GM10248 (cell line): Measurements from ENCODE around the gene SQOR.
A peak's percentile ranks its signal among the peaks of the same experiment; 100 is the strongest.

Experiments used
- CTCF ChIA-PET: fragments of 300-600 bp; sonication (Branson Sonifier 250); formaldehyde crosslinking; extraction: SDS; loops from one replicate; lab custom pipeline; 2021; ENCODE audit warnings: antibody characterized with exemption; lab: Yijun Ruan, JAX
- POLR2A ChIA-PET: fragments of 350-650 bp; sonication (Branson Sonifier 250); formaldehyde crosslinking; extraction: SDS; loops from one replicate; lab custom pipeline; 2020; ENCODE audit warnings: antibody characterized with exemption; lab: Yijun Ruan, JAX
- DNase-seq: peaks from one replicate; pipeline ENCODE4 v3.0.0; 2012; ENCODE audit errors: extremely low spot score
- TF ChIP-seq, protein P1 (sequence below): IDR thresholded peaks from 2 replicates; pipeline ENCODE4 v1.5.1; 2012; ENCODE audit warnings: mild to moderate bottlenecking, low read depth; ENCODE audit errors: extremely low read depth, missing control alignments, control extremely low read depth

Gene SQOR

DNA sequence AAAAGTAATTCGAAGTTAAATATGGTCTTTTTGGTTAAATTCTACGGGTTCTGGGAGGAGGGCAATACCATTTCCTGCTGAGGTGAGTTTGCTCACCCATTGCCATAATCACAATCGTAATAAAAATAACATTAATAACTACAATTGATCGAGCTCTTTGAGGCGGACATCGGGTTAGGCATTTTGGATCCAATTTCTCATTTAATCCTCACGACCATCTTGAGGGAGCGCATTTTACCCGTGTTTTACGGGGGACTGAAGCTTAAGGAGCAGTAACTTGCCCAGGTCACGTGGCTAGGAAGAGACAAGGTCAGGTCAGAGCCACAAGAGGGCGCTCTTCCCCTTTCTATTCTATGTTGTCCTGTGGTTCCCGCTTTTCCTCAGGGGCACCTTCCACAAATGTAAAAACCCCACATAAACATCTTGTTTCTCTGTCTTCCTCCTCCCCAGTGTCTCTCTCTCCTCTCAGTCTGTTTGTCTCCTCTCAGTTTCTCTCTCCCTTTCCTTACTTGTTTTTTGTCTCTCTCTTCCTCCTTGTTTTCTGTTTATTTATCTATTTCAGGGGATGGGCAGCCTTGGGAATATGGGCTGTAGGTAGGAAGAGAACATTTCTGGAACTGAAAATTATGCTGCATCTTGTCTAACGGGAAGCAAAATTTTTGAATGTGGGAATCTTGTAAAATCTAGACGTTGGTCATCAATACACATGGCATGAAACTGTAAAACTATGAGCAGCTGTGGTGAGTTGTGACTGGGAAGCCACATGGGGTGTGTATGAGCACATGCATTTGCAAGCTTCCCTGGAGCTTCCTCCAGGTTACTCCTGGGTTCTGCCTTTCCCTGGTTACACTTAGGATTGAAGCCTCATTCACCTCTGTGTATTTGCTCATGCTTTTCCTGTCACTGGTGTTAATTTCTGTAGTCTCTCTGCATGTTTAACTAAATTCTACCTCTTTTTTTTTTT lies 71.0 kb downstream of the SQOR start:
- CTCF ChIA-PET, result interaction anchor here (0.6 to 4.8 kb wide), 36 partner anchors 8 to 314 kb away, joined by 3 to 37 read pairs (median 5); no protein-coding TSS in a partner anchor
- TF ChIP-seq, protein P1, sequence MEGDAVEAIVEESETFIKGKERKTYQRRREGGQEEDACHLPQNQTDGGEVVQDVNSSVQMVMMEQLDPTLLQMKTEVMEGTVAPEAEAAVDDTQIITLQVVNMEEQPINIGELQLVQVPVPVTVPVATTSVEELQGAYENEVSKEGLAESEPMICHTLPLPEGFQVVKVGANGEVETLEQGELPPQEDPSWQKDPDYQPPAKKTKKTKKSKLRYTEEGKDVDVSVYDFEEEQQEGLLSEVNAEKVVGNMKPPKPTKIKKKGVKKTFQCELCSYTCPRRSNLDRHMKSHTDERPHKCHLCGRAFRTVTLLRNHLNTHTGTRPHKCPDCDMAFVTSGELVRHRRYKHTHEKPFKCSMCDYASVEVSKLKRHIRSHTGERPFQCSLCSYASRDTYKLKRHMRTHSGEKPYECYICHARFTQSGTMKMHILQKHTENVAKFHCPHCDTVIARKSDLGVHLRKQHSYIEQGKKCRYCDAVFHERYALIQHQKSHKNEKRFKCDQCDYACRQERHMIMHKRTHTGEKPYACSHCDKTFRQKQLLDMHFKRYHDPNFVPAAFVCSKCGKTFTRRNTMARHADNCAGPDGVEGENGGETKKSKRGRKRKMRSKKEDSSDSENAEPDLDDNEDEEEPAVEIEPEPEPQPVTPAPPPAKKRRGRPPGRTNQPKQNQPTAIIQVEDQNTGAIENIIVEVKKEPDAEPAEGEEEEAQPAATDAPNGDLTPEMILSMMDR, result peak; percentile 86
- DNase-seq, result peak; percentile 73
- POLR2A ChIA-PET, result no interaction called here

DNA sequence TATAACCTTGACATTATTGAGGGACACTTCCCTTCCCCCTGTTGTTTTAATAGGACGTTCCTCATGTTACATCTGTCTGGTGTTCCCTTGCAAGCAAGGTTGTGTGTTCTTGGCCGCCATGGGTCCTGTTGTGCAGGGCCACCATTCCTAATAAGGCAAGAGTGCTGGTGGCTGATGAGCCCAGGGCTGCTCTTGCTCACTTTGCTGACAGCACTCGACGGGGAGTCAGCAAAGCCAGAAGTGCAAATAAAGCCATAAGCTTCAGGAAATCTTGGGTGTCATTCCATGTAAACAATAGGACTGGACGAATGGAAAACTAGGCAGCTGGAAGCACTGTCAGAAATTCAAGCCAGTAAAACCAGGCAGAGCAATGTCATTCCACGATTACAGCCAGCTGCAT lies 75.8 kb downstream of the SQOR start:
- TF ChIP-seq, protein P1, result no peak
- ChIA-PET CTCF (no interaction called here), POLR2A (no interaction called here)
- DNase-seq, result no peak

DNA sequence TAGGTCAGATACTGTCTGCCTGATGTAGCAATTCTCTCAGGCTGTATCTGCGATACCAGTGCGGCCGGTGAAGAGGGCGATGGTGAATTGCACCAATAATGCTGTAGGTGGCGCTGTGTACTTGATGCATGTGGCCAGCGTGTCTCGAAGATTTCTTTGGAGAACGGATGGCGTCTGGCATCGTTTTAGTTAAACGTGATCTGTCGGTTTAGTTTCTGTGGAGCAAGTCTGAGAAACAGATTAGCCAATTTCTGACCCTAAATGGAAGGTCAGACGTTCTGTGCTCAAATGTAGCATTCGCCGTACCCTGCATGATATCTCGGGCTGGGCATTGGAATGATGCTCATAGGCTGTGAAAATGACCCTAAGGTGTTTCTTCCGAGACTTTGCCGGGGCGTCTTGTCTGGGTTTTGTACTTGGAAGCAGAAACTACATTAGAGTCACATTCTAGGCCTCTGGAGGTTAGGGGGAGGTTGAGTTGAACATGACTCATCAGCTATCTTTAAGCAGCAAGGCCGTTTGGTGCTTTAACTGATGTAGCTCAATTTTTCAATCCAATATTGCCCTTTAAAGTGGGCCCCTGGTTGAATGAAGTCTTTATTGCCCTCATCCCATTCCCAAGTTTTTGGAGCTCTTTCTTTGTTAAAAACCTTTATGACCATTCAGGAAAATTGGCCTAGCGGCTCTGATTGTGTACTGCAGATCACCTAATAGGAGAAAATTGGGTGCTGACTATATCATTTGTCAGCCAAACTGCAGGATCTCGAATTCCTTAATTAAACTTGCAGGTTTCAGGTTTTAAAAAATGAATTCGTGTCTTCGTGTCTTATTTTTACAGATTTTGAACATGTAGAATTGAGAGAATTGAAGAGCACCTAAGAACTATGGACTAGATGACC lies 80.0 kb downstream of the SQOR start:
- ChIA-PET CTCF (interaction anchor here (1.0 to 1.6 kb wide), 6 partner anchors 9 to 65 kb away, joined by 3 to 14 read pairs (median 4); no protein-coding TSS in a partner anchor), POLR2A (no interaction called here)
- TF ChIP-seq, protein P1, result peak; percentile 60
- no peak for DNase-seq

DNA sequence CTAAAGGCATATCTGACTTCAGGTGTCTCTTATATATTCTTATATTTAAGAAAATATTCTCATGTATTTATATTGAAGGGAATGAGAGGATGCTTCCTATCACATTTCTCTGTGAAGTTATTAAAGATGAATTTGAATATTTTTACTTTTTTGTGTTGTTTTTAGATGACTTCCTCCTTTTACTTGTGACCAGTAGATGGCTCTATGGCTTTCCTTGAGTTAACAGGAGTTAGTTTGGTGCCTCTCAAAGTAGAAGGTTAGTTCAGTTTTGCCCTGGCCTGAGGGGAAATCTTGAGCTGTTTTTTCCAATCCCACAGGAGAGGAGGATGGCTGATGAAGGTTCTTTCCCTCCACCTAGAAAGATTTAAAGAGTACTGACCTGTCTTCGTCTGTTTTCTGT lies 80.7 kb downstream of the SQOR start:
- CTCF ChIA-PET, result interaction anchor here (1.0 to 2.0 kb wide), 7 partner anchors 9 to 65 kb away, joined by 3 to 14 read pairs (median 5); no protein-coding TSS in a partner anchor
- POLR2A ChIA-PET, result no interaction called here
- TF ChIP-seq, protein P1, result peak; percentile 36
- DNase-seq, result no peak

DNA sequence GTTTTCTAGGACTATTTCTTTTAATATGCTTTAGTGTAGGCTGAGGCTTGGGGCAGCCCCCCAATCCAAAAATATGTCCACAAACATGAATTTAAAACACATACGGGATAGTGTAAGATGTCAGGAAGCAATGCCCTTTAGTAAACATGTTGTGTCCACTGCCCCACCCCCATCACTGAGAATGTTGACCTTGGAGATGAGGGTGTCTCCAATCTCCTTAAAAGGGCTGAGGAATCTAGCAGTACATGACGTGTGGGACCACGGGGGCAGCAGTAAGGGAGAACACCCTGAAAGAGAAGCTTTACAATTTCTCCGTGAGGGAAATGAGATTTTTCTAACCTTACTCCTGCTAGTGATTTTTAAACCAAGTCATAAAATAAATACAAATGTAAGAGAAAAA lies 84.7 kb downstream of the SQOR start:
- POLR2A ChIA-PET, result no interaction called here
- CTCF ChIA-PET, result interaction anchor here (1.2 kb wide), 1 partner anchor 14 kb away, joined by 6 read pairs; no protein-coding TSS in a partner anchor
- DNase-seq, result no peak
- TF ChIP-seq, protein P1, result no peak

DNA sequence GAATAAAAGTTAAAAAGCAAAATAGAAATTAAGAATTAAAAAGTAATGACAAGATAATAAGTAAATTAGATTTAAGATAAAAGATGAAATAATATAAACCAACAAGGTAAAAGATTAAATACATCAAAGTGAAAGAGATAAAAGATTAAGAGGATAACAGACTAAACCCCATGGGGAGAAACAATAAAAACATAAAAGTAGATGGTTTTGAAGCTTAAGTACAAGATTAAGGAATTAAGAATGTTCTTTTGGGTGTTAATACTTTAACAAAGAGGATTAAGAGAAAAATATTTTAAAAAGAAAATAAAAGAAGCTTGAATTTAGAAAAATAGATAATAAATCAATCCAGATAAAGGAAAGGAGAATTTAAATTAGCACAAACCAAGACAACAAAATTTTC lies 85.4 kb downstream of the SQOR start:
- no peak for DNase-seq
- CTCF ChIA-PET, result interaction anchor here (1.2 to 1.4 kb wide), 2 partner anchors 11 to 15 kb away, joined by 3 to 6 read pairs; no protein-coding TSS in a partner anchor

More for the DNA sequence above, 85.4 kb downstream of the SQOR start:
- TF ChIP-seq, protein P1, result no peak
- POLR2A ChIA-PET, result no interaction called here
